Left lung (tissue), 10 donors: ENCODE measurements around the gene FAM114A1. TPM values are rescaled to one million over a fixed set of nuclear protein-coding genes. Genes with fewer than 3 reads are reported as not detected.

Experiments
- ATAC-seq: fragments of 200-7000 bp; cut with Tn5 transposase; one replicate; pipeline ENCODE4 v1.9.1; 2020; ENCODE audit warnings: moderate library complexity
- DNase-seq, 4 donors: peaks; one replicate each; pipeline ENCODE4 v3.0.0-alpha.2; 2013 to 2020
- H3K27ac ChIP-seq, 2 donors: fragments of 200-600 bp; sonication (generic) in 1 of 2; one replicate each; pipeline versions ENCODE4 v1.5.0 to v1.8.0; 2020 to 2021
- H3K27me3 ChIP-seq, 2 donors: fragments of 200-600 bp; sonication (generic) in 1 of 2; one replicate each; pipeline versions ENCODE4 v1.5.0 to v1.8.0; 2020 to 2021
- H3K36me3 ChIP-seq, 2 donors: fragments of 200-600 bp; sonication (generic) in 1 of 2; one replicate each; pipeline versions ENCODE4 v1.5.0 to v1.8.0; 2020 to 2021
- H3K4me1 ChIP-seq, 2 donors: fragments of 200-600 bp; one replicate each; pipeline ENCODE4 v1.8.0; 2021
- H3K4me3 ChIP-seq, 2 donors: fragments of 200-600 bp; sonication (generic) in 1 of 2; one replicate each; pipeline versions ENCODE4 v1.5.0 to v1.8.0; 2020 to 2021; ENCODE audit warnings: mild to moderate bottlenecking in 1 of 2
- H3K9me3 ChIP-seq, 2 donors: fragments of 200-600 bp; sonication (generic) in 1 of 2; one replicate each; pipeline versions ENCODE4 v1.5.0 to v1.8.0; 2020 to 2021
- intact Hi-C, 2 donors: fragments of 100-400 bp; cut with DNase I; formaldehyde crosslinking; loops; one replicate each; pipeline versions ENCODE4 v1.11.2 to v1.14.2; 2022
- polyA plus RNA-seq, 6 donors: library from polyadenylated mRNA; unstranded; fragments of 120-200 nt; gene quantifications; one replicate each; pipeline ENCODE4 v1.2.1, GENCODE V29; 2013; ENCODE audit not compliant: insufficient read length in 6 of 6
- total RNA-seq, 2 donors: library from RNA; stranded (reverse); fragmentation: NEBNext Ultra II Directional; extraction: Animal tissue kit (Norgen Biotek cat#: 25700); gene quantifications; one replicate each; pipeline ENCODE4 v1.2.1, GENCODE V29; 2021
- TF ChIP-seq, protein P1 (sequence below), 2 donors: fragments of 200-600 bp; sonication (generic) in 1 of 2; IDR thresholded peaks; one replicate each; pipeline versions ENCODE4 v1.5.0 to v1.8.0; 2021; ENCODE audit warnings: antibody characterized with exemption in 2 of 2
- donor health status: DM: no; HTN: yes; CAD: no.
- donor health status: DM: no; HTN: no; CAD: no.

Gene FAM114A1
- total and polyA plus RNA-seq, 8 donors = 51.5 to 81.1 (median 62.4) TPM

DNA sequence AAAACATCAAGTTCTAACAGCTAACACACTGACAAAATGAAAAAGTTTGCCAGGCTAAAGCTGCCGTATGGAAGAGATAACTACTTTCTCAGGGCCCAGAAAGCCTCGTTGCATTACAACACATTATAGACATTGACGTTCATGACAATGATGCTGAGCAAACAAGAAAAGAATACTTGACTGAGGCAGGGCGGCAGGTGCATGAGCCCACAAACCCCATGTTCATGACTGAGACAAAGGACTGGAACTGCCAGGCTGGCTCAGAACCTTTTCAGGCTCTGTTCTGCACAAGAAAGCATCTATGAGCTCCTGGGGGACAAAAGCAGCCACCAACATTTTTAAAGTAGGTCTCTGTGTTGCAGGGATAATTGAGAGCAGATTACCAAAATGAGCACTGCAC is 24.6 kb upstream of the FAM114A1 start:
- TF ChIP-seq, protein P1, sequence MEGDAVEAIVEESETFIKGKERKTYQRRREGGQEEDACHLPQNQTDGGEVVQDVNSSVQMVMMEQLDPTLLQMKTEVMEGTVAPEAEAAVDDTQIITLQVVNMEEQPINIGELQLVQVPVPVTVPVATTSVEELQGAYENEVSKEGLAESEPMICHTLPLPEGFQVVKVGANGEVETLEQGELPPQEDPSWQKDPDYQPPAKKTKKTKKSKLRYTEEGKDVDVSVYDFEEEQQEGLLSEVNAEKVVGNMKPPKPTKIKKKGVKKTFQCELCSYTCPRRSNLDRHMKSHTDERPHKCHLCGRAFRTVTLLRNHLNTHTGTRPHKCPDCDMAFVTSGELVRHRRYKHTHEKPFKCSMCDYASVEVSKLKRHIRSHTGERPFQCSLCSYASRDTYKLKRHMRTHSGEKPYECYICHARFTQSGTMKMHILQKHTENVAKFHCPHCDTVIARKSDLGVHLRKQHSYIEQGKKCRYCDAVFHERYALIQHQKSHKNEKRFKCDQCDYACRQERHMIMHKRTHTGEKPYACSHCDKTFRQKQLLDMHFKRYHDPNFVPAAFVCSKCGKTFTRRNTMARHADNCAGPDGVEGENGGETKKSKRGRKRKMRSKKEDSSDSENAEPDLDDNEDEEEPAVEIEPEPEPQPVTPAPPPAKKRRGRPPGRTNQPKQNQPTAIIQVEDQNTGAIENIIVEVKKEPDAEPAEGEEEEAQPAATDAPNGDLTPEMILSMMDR (IDR thresholded peaks at IDR 0.05) = no peak
- DNase-seq (no peak), ATAC-seq (no peak)
- peaks cover 0 to 3% of the 10 kb centered on the region in 2 donors for H3K36me3 ChIP-seq
- peaks cover 0 to 13% of the 10 kb centered on the region in 2 donors for H3K4me1 ChIP-seq
- no peak overlapping the region for H3K27ac ChIP-seq
- no peak overlapping the region for H3K4me3 ChIP-seq
- H3K27me3 ChIP-seq = no peaks in the 10 kb centered on the region
- H3K9me3 ChIP-seq = no peaks in the 10 kb centered on the region
- intact Hi-C loops = no loop called here

DNA sequence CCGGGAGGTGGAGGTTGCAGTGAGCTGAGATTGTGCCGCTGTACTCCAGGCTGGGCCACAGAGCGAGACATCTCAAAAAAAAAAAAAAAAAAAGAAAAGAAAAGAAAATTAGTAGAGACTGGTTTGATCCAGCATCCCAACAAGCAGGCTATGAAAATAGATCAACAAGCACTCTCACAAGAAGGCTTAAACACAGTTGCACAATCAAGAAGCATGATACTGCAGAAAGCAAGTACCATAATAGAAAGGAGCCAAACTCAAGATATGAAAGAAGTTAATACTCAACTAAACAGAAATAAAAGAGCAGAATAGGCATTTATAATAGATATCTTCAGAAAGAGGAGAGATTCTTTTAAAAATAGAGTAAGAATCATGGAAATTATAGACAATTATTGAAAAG is 21.6 kb upstream of the FAM114A1 start:
- H3K4me1 ChIP-seq = peaks cover 0 to 13% of the 10 kb centered on the region in 2 donors
- intact Hi-C loops = no loop called here
- DNase-seq (no peak), ATAC-seq (peak; percentile 76)
- H3K27me3 ChIP-seq = no peaks in the 10 kb centered on the region
- H3K36me3 ChIP-seq = peaks cover 0 to 3% of the 10 kb centered on the region in 2 donors
- TF ChIP-seq, protein P1 (IDR thresholded peaks at IDR 0.05) = no peak
- H3K4me3 ChIP-seq = no peak overlapping the region
- H3K9me3 ChIP-seq = peaks cover 0 to 2% of the 10 kb centered on the region in 2 donors
- no peak overlapping the region for H3K27ac ChIP-seq

DNA sequence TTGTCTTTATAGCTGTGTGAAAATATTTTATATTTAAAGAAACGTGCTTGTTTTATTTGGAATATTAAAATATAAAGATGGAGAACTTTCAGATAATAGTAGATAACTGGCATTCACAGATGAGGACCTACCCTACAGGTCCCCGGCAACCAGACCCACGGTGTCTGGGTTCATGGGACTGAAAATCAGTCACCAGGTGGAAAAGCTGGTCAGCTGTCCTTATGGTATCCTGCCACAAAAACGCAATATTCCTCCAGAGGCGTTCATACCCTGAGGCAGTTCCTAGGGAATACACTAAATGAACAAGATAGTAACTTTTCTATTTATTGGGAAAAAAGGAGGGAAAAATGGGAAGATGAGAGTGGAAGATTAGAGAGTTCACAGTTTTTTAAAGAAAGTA is 12.1 kb upstream of the FAM114A1 start:
- Histone ChIP-seq H3K36me3 (no peaks in the 10 kb centered on the region), H3K4me3 (peak overlapping the region in 1 of 2 donors; percentile 43), H3K27me3 (no peaks in the 10 kb centered on the region), H3K27ac (peak overlapping the region; percentile 74 to 97), H3K4me1 (peaks cover 9 to 48% of the 10 kb centered on the region in 2 donors), H3K9me3 (peaks cover 0 to 3% of the 10 kb centered on the region in 2 donors)
- ATAC-seq (no peak), DNase-seq (no peak)
- TF ChIP-seq, protein P1 (IDR thresholded peaks at IDR 0.05) = no peak
- intact Hi-C loops = no loop called here

DNA sequence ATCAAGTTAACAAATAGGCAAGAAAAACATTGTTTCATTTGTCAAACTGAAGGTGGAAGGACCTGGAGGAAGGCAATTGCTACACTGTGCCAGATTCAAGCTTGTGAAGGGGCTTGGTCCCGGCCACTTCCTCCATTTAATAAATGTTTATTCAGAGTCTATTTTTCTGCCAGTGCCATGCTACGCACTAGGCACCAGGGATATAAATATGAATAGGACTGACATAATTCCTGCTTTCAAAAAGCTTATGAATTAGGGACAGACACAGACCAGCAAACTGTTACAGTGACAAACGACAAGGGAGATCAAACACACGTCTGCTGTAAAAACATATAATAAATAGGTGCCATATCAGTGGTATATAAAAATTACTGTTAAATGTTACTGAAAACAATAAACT is 11.6 kb upstream of the FAM114A1 start:
- intact Hi-C loops = no loop called here
- H3K27ac ChIP-seq = peak overlapping the region; percentile 74 to 97
- ATAC-seq = peak; percentile 33

DNA sequence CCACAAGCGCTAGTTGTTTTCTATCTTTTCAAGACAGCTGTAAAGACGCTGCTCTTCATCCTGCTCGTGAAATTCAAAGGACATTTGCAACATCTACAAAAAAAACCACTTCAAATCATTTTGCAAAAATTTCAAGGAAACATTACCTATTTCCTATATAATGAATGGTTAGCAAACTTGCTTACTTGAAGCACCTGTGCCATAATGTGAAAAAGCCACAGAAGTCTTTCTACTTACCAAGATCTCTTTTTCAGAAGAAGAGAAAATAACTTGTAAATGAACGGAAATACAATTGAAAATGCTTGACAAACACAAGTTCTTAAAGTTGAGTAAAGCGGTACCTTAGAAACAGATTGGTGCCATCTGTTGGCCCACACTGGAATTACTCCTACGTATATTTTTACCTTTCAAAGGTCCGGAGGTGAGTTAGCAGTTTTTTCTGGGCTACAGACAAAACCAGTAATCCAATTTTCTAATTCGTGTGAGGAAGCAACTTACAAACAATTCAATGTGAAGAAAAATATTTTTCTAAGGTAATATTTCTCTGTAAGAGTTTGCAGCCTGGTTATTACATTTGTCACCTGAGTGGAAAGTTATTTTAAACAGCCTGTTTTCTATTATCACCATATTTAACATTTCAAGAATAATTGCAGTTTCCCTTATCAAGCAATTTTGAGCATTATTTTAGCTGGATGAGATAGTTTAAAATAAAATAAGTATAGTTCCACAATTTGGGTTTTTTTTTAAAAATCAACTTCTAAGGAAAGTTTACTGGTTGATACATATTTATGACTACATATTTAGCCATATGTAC is 10.9 kb upstream of the FAM114A1 start, which contains the start of gene TLR6:
TSS of gene TLR6 (minus strand) at position 294 of the 814 bp plus-strand sequence. CDS start 27,344 bp downstream, outside the sequence.
- TF ChIP-seq, protein P1 (IDR thresholded peaks at IDR 0.05) = peak; percentile 70 to 81
- intact Hi-C loops = no loop called here
- DNase-seq (peak in 1 of 4 donors; percentile 57), ATAC-seq (peak; percentile 83)
- H3K4me1 ChIP-seq = peaks cover 9 to 51% of the 10 kb centered on the region in 2 donors
- H3K4me3 ChIP-seq = peak within 1 kb of the TSS; percentile 15 to 43
- H3K27ac ChIP-seq = peak within 1 kb of the TSS; percentile 74 to 97
- no peaks in the 10 kb centered on the region for H3K36me3 ChIP-seq
- peaks cover 0 to under 1% of the 10 kb centered on the region in 2 donors for H3K9me3 ChIP-seq
- H3K27me3 ChIP-seq = no peaks in the 10 kb centered on the region

More for the DNA sequence above, 11.6 kb upstream of the FAM114A1 start:
- H3K4me1 ChIP-seq = peaks cover 9 to 51% of the 10 kb centered on the region in 2 donors
- H3K4me3 ChIP-seq = peak overlapping the region in 1 of 2 donors; percentile 43
- peaks cover 0 to 3% of the 10 kb centered on the region in 2 donors for H3K9me3 ChIP-seq
- TF ChIP-seq, protein P1 (IDR thresholded peaks at IDR 0.05) = no peak
- DNase-seq = no peak
- no peaks in the 10 kb centered on the region for H3K27me3 ChIP-seq
- H3K36me3 ChIP-seq = no peaks in the 10 kb centered on the region
